ENCODE results near the gene LRRC53. TPM values are rescaled to one million over a fixed set of nuclear protein-coding genes. Genes with fewer than 3 reads are reported as not detected.

Gene LRRC53
- total RNA-seq, 1 experiment from 2014 or later, result not detected

- H3K4me3 ChIP-seq (ENCODE audit: low read depth in 2 of 2, low read length in 2 of 2), result no peak overlapping the region
- no peaks in the 10 kb centered on the region for H3K27me3 ChIP-seq (ENCODE audit: control insufficient read depth, insufficient read depth, low read length)
- TF ChIP-seq, protein P1, sequence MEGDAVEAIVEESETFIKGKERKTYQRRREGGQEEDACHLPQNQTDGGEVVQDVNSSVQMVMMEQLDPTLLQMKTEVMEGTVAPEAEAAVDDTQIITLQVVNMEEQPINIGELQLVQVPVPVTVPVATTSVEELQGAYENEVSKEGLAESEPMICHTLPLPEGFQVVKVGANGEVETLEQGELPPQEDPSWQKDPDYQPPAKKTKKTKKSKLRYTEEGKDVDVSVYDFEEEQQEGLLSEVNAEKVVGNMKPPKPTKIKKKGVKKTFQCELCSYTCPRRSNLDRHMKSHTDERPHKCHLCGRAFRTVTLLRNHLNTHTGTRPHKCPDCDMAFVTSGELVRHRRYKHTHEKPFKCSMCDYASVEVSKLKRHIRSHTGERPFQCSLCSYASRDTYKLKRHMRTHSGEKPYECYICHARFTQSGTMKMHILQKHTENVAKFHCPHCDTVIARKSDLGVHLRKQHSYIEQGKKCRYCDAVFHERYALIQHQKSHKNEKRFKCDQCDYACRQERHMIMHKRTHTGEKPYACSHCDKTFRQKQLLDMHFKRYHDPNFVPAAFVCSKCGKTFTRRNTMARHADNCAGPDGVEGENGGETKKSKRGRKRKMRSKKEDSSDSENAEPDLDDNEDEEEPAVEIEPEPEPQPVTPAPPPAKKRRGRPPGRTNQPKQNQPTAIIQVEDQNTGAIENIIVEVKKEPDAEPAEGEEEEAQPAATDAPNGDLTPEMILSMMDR (IDR thresholded peaks at IDR 0.05), result no peak
- no peak for TF ChIP-seq TCF7L2 (IDR thresholded peaks at IDR 0.05; ENCODE audit: low read depth, low read length)
- ATAC-seq (no peak), DNase-seq (ENCODE audit: low read depth, low spot score) (no peak)
- no peaks in the 10 kb centered on the region for H3K36me3 ChIP-seq (ENCODE audit: control insufficient read depth, insufficient read depth, low read length)
- no peaks in the 10 kb centered on the region for H3K9me3 ChIP-seq (ENCODE audit: control insufficient read depth, insufficient read depth, low read depth, low read length)
- intact Hi-C loops (cut with micrococcal nuclease; ENCODE audit: unreplicated experiment) (no loop called here), in situ Hi-C loops (cut with HindIII; ENCODE audit: low pct_unique_long_range_greater_than_20kb, low sequenced_read_pairs) (no loop called here)
- CTCF ChIA-PET, result no interaction called here
- POLR2A ChIA-PET, result no interaction called here
- BruUV-seq (replicated peaks), result no TSS peak
- no peak overlapping the region for H3K27ac ChIP-seq (ENCODE audit: low read length)
- H3K4me1 ChIP-seq (ENCODE audit: control insufficient read depth, insufficient read depth, low read length), result no peaks in the 10 kb centered on the region
Observed at GRCh38 chr1:74423471-74423870, 88.9 kb downstream of the LRRC53 start.

- Histone ChIP-seq H3K4me3 (ENCODE audit: low read depth in 2 of 2, low read length in 2 of 2) (no peak overlapping the region), H3K27ac (ENCODE audit: low read length) (no peak overlapping the region), H3K9me3 (ENCODE audit: control insufficient read depth, insufficient read depth, low read depth, low read length) (no peaks in the 10 kb centered on the region), H3K4me1 (ENCODE audit: control insufficient read depth, insufficient read depth, low read length) (no peaks in the 10 kb centered on the region), H3K36me3 (ENCODE audit: control insufficient read depth, insufficient read depth, low read length) (no peaks in the 10 kb centered on the region), H3K27me3 (ENCODE audit: control insufficient read depth, insufficient read depth, low read length) (no peaks in the 10 kb centered on the region)
- POLR2A ChIA-PET, result no interaction called here
- DNase-seq (ENCODE audit: low read depth, low spot score), result no peak
- BruUV-seq (replicated peaks), result no TSS peak
- TF ChIP-seq, protein P2, sequence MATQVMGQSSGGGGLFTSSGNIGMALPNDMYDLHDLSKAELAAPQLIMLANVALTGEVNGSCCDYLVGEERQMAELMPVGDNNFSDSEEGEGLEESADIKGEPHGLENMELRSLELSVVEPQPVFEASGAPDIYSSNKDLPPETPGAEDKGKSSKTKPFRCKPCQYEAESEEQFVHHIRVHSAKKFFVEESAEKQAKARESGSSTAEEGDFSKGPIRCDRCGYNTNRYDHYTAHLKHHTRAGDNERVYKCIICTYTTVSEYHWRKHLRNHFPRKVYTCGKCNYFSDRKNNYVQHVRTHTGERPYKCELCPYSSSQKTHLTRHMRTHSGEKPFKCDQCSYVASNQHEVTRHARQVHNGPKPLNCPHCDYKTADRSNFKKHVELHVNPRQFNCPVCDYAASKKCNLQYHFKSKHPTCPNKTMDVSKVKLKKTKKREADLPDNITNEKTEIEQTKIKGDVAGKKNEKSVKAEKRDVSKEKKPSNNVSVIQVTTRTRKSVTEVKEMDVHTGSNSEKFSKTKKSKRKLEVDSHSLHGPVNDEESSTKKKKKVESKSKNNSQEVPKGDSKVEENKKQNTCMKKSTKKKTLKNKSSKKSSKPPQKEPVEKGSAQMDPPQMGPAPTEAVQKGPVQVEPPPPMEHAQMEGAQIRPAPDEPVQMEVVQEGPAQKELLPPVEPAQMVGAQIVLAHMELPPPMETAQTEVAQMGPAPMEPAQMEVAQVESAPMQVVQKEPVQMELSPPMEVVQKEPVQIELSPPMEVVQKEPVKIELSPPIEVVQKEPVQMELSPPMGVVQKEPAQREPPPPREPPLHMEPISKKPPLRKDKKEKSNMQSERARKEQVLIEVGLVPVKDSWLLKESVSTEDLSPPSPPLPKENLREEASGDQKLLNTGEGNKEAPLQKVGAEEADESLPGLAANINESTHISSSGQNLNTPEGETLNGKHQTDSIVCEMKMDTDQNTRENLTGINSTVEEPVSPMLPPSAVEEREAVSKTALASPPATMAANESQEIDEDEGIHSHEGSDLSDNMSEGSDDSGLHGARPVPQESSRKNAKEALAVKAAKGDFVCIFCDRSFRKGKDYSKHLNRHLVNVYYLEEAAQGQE (IDR thresholded peaks at IDR 0.05; ENCODE audit: insufficient read depth in 1 of 2, low read depth in 2 of 2, low read length in 1 of 2), result no peak
- TF ChIP-seq POLR2AphosphoS5 (IDR thresholded peaks at IDR 0.05; ENCODE audit: low read depth, low read length) (no peak), TCF7L2 (IDR thresholded peaks at IDR 0.05; ENCODE audit: low read depth, low read length) (no peak), SIN3A (IDR thresholded peaks at IDR 0.05; ENCODE audit: borderline replicate concordance, insufficient read depth, low read depth, low read length) (no peak)
- TF ChIP-seq, protein P1 (IDR thresholded peaks at IDR 0.05), result no peak
- intact Hi-C loops (cut with micrococcal nuclease; ENCODE audit: unreplicated experiment) (no loop called here), in situ Hi-C loops (cut with HindIII; ENCODE audit: low pct_unique_long_range_greater_than_20kb, low sequenced_read_pairs) (no loop called here)
- no peak for ATAC-seq
- CTCF ChIA-PET, result no interaction called here
Observed at GRCh38 chr1:74422421-74423292, 89.8 kb downstream of the LRRC53 start.
